LNCaP clone FGC (cell line): ENCODE results near the gene TRA2A.
"Not testable (repeated sequence)": the region's sequence is repeated elsewhere in the genome, so short reads cannot be mapped to it uniquely, and the experiment has no call there.

Experiments used
- DNase-seq: peaks from one replicate; pipeline ENCODE4 v3.0.0-alpha.2; 2011; ENCODE audit warnings: low read depth
- H3K4me3 ChIP-seq: 2 replicates; pipeline ENCODE4 v1.5.1; 2011; ENCODE audit warnings: mild to moderate bottlenecking, low read depth, low read length, control low read depth
- CTCF ChIP-seq: IDR thresholded peaks from 2 replicates; pipeline ENCODE4 v1.5.1; 2012; ENCODE audit warnings: mild to moderate bottlenecking; ENCODE audit not compliant: control insufficient read depth, insufficient read depth; ENCODE audit errors: extremely low read depth

The TRA2A gene

GRCh38 chr7:23494009-23494408 is 37.8 kb downstream of the TRA2A start:
- no peak for DNase-seq

GRCh38 chr7:23491502-23491901 is 40.3 kb downstream of the TRA2A start:
- TF ChIP-seq CTCF = no peak
- H3K4me3 ChIP-seq = no peak overlapping the region
- no peak for DNase-seq

More at GRCh38 chr7:23494009-23494408, 37.8 kb downstream of the TRA2A start:
- no peak for TF ChIP-seq CTCF
- no peak overlapping the region for H3K4me3 ChIP-seq

GRCh38 chr7:23490357-23491135 is 41.2 kb downstream of the TRA2A start:
- TF ChIP-seq CTCF = no peak
- DNase-seq = no peak
- H3K4me3 ChIP-seq = no peak overlapping the region

GRCh38 chr7:23488714-23489113 is 43.1 kb downstream of the TRA2A start:
- H3K4me3 ChIP-seq, DNase-seq: not testable (repeated sequence)

- no peak for DNase-seq
- H3K4me3 ChIP-seq = no peak overlapping the region
- no peak for TF ChIP-seq CTCF
Observed at GRCh38 chr7:23487670-23488069, 44.1 kb downstream of the TRA2A start.

- TF ChIP-seq CTCF = no peak
Observed at GRCh38 chr7:23486002-23486773, 45.6 kb downstream of the TRA2A start.

GRCh38 chr7:23482686-23483085 is 49.1 kb downstream of the TRA2A start:
- no peak overlapping the region for H3K4me3 ChIP-seq
- no peak for DNase-seq

More at GRCh38 chr7:23486002-23486773, 45.6 kb downstream of the TRA2A start:
- no peak for DNase-seq
- no peak overlapping the region for H3K4me3 ChIP-seq

More at GRCh38 chr7:23482686-23483085, 49.1 kb downstream of the TRA2A start:
- TF ChIP-seq CTCF = no peak
